DMS53 (cell line): ENCODE measurements around the gene ACAA2.

Source experiments
- DNase-seq: peaks from one replicate; lab custom pipeline; 2025; lab: John Stamatoyannopoulos, UW

The ACAA2 gene

DNA sequence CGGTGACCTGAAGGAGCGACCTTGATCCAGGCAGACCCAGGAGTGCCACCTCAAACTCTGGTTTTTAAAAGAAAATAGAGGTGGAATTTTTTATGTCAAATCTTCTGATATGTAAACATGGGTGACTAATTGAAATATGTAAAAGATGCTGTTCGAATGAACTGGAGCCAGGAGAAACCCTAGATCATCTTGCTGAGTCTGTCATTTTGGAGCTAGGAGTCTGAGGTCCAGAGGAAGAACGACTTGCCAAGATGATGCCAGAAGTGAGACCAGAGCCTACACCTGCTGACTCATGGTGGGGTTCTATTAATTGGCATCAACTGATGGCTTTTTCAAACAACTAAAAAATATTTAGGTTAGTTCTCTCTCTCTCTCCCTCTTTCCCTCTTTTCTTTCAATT is 74.1 kb downstream of the ACAA2 start:
- DNase-seq, result peak; percentile 23

DNA sequence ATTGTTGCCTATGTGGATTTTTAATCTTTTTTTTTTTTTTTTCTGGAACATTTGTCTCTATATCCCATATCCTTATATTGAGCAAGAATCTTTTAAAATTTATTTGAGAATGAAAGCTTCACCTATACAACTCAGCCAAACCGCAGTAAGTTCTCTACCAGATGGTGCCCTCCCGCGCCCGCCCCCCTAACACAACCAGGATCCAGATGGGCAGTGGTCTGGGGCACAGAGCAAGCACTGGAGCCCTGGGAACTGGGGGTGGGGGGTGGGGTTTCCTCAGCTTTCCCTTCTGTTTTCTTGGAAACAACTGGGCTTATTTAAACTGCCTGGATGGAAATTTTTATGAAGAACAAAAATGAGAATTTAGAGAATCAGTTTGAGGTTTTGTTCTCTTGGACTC is 74.6 kb downstream of the ACAA2 start:
- DNase-seq, result no peak

DNA sequence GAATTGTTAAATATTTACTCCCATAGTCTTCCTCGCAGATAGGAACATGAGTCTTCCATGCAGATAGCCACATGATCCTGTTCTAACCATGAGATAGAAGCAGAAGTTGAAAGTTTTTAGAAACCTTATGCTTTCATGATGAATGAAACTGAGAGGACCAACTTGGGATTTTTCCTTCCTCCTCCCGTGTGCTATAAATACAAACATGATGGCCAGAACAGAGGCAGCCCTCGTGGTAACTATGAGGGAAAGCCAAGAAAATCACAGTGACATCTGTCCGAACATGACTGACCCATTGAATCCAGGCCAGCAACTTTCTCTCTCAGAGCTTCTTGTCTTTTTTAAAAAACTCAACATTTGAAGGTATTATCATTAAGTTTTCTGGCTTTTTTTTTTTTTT is 78.5 kb downstream of the ACAA2 start:
- DNase-seq, result no peak

DNA sequence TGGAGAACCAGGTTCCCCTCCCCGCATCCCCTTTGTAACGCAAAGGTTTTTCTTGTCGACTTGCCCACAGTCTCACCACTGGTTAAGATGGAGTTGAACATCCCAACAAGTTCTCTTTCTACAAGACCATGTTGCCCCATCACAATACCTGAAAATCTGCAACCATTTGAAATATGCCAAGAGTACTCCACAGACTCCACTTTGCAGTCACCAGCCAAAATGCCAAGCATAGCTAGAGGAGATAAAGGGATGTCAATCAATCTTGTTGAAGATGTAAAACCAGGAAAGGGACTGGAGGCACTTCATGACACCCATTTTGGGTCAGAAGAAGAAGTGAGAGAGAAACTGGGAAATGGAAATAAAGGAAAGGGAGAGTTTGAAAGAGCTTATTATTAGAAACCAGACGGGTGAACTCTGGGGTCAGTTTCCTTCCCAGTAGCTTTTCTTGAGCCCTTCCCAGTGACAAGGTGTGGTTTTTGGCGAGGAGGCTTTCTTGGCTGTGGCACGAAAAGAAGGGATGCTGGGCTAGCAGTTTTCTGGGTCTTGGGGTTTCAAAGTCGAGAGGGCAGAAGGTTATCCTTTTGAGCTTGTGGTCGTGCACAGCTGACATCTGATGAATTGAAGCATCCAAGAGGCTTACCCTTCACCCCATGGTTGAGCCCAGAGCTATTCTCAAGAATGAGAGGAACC is 79.3 kb downstream of the ACAA2 start:
- DNase-seq, result no peak

DNA sequence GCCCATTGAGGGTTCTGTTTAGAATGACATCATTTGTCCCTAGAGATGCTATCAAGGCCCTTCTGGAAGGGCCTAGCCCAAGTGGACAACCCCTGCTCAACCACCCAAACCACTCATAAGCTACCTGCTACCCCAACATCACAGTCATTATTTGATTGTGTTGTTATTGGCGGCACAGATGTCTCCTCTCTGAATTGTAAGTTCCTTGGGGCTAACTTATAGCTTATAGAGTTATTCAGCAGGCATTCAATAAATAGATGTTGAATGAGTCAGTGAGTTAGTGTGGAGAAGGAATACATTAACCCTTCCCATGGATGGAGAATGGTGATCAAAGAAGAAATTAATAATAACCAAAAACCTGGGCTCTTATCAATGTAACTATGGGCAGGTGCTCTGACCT is 80.0 kb downstream of the ACAA2 start:
- DNase-seq, result no peak
